ENCODE results near the gene HENMT1.

Gene HENMT1

GRCh38 chr1:108639899-108640560 is 20.9 kb downstream of the HENMT1 start:
- TF ChIP-seq JUND (IDR thresholded peaks at IDR 0.05; ENCODE audit: low read depth), result no peak
- DNase-seq (ENCODE audit: low read depth in 1 of 2, low spot score in 1 of 2), result no peak
- in situ Hi-C loops (cut with HindIII; ENCODE audit: low pct_unique_long_range_greater_than_20kb, low sequenced_read_pairs), result no loop called here

- no peak for DNase-seq (ENCODE audit: low read depth in 1 of 2, low spot score in 1 of 2)
- TF ChIP-seq JUND (IDR thresholded peaks at IDR 0.05; ENCODE audit: low read depth), result no peak
- in situ Hi-C loops (cut with HindIII; ENCODE audit: low pct_unique_long_range_greater_than_20kb, low sequenced_read_pairs), result no loop called here
These were observed 24.0 kb downstream of the HENMT1 start for GRCh38 chr1:108636876-108637275.

GRCh38 chr1:108634521-108634920 is 26.4 kb downstream of the HENMT1 start:
- DNase-seq (ENCODE audit: low read depth in 1 of 2, low spot score in 1 of 2), result no peak
- in situ Hi-C loops (cut with HindIII; ENCODE audit: low pct_unique_long_range_greater_than_20kb, low sequenced_read_pairs), result no loop called here
- no peak for TF ChIP-seq JUND (IDR thresholded peaks at IDR 0.05; ENCODE audit: low read depth)

- no peak for DNase-seq (ENCODE audit: low read depth in 1 of 2, low spot score in 1 of 2)
- in situ Hi-C loops (cut with HindIII; ENCODE audit: low pct_unique_long_range_greater_than_20kb, low sequenced_read_pairs), result no loop called here
- no peak for TF ChIP-seq JUND (IDR thresholded peaks at IDR 0.05; ENCODE audit: low read depth)
These were observed 32.2 kb downstream of the HENMT1 start for GRCh38 chr1:108628665-108629064.

GRCh38 chr1:108627951-108628350 is 32.9 kb downstream of the HENMT1 start:
- in situ Hi-C loops (cut with HindIII; ENCODE audit: low pct_unique_long_range_greater_than_20kb, low sequenced_read_pairs), result no loop called here
- DNase-seq (ENCODE audit: low read depth in 1 of 2, low spot score in 1 of 2), result no peak
- TF ChIP-seq JUND (IDR thresholded peaks at IDR 0.05; ENCODE audit: low read depth), result no peak

- no peak for DNase-seq (ENCODE audit: low read depth in 1 of 2, low spot score in 1 of 2)
- TF ChIP-seq JUND (IDR thresholded peaks at IDR 0.05; ENCODE audit: low read depth), result no peak
- in situ Hi-C loops (cut with HindIII; ENCODE audit: low pct_unique_long_range_greater_than_20kb, low sequenced_read_pairs), result no loop called here
These were observed 33.6 kb downstream of the HENMT1 start for GRCh38 chr1:108627256-108627655.

GRCh38 chr1:108624069-108624468 is 36.8 kb downstream of the HENMT1 start:
- DNase-seq (ENCODE audit: low read depth in 1 of 2, low spot score in 1 of 2), result peak; percentile 18 to 60
- no peak for TF ChIP-seq JUND (IDR thresholded peaks at IDR 0.05; ENCODE audit: low read depth)
- in situ Hi-C loops (cut with HindIII; ENCODE audit: low pct_unique_long_range_greater_than_20kb, low sequenced_read_pairs), result no loop called here

- TF ChIP-seq JUND (IDR thresholded peaks at IDR 0.05; ENCODE audit: low read depth), result no peak
- in situ Hi-C loops (cut with HindIII; ENCODE audit: low pct_unique_long_range_greater_than_20kb, low sequenced_read_pairs), result no loop called here
- DNase-seq (ENCODE audit: low read depth in 1 of 2, low spot score in 1 of 2), result no peak
These were observed 43.2 kb downstream of the HENMT1 start for GRCh38 chr1:108617724-108618056.

- in situ Hi-C loops (cut with HindIII; ENCODE audit: low pct_unique_long_range_greater_than_20kb, low sequenced_read_pairs), result no loop called here
- DNase-seq (ENCODE audit: low read depth in 1 of 2, low spot score in 1 of 2), result no peak
- TF ChIP-seq JUND (IDR thresholded peaks at IDR 0.05; ENCODE audit: low read depth), result no peak
These were observed 43.7 kb downstream of the HENMT1 start for GRCh38 chr1:108617008-108617723.

GRCh38 chr1:108615544-108615943 is 45.3 kb downstream of the HENMT1 start:
- in situ Hi-C loops (cut with HindIII; ENCODE audit: low pct_unique_long_range_greater_than_20kb, low sequenced_read_pairs), result no loop called here
- no peak for TF ChIP-seq JUND (IDR thresholded peaks at IDR 0.05; ENCODE audit: low read depth)
- no peak for DNase-seq (ENCODE audit: low read depth in 1 of 2, low spot score in 1 of 2)

GRCh38 chr1:108612496-108612895 is 48.4 kb downstream of the HENMT1 start:
- no peak for TF ChIP-seq JUND (IDR thresholded peaks at IDR 0.05; ENCODE audit: low read depth)
- in situ Hi-C loops (cut with HindIII; ENCODE audit: low pct_unique_long_range_greater_than_20kb, low sequenced_read_pairs), result no loop called here
- DNase-seq (ENCODE audit: low read depth in 1 of 2, low spot score in 1 of 2), result no peak

GRCh38 chr1:108611984-108612383 is 48.9 kb downstream of the HENMT1 start:
- no peak for TF ChIP-seq JUND (IDR thresholded peaks at IDR 0.05; ENCODE audit: low read depth)
- DNase-seq (ENCODE audit: low read depth in 1 of 2, low spot score in 1 of 2), result no peak
- in situ Hi-C loops (cut with HindIII; ENCODE audit: low pct_unique_long_range_greater_than_20kb, low sequenced_read_pairs), result no loop called here

- no peak for DNase-seq (ENCODE audit: low read depth in 1 of 2, low spot score in 1 of 2)
- TF ChIP-seq JUND (IDR thresholded peaks at IDR 0.05; ENCODE audit: low read depth), result no peak
- in situ Hi-C loops (cut with HindIII; ENCODE audit: low pct_unique_long_range_greater_than_20kb, low sequenced_read_pairs), result no loop called here
These were observed 50.8 kb downstream of the HENMT1 start for GRCh38 chr1:108610073-108610472.

Measured in T47D (cell line).